ENCODE results near the gene NME9.

- TF ChIP-seq POLR2A (IDR thresholded peaks at IDR 0.05; ENCODE audit: low read depth) = no peak
- TF ChIP-seq CTCF (IDR thresholded peaks at IDR 0.05) = no peak
- TF ChIP-seq EP300 (IDR thresholded peaks at IDR 0.05) = no peak
- TF ChIP-seq POLR2AphosphoS5 (IDR thresholded peaks at IDR 0.05) = no peak
These were observed 70.5 kb downstream of the NME9 start for GRCh38 chr3:138259126-138259525.

Measured in esophagus muscularis mucosa (tissue), 4 donors.